ENCODE measurements around the gene GBP1.
"Not testable (repeated sequence)": the region's sequence is repeated elsewhere in the genome, so short reads cannot be mapped to it uniquely, and the experiment has no call there.

GBP1 gene

DNA sequence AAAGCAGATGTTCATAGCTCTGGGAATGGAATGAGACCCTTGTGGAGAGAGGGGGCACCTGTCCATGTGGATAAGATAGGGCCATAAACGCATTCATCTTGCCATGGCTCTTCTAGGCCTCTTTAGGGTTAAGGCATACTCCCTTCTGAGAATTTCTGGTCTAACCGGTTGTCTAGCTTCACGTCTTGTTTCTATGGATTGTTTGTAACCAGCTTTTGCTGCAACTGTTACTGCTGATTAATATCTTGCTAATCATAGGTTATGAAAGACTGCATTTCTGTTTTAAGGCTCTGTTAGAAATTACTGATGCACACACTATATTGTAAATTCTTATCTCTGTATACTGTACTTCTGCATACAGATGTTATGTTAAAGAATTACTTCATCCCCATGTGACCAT lies 46.7 kb downstream of the GBP1 start:
- not testable (repeated sequence) for DNase-seq (ENCODE audit: low read depth, low spot score)

DNA sequence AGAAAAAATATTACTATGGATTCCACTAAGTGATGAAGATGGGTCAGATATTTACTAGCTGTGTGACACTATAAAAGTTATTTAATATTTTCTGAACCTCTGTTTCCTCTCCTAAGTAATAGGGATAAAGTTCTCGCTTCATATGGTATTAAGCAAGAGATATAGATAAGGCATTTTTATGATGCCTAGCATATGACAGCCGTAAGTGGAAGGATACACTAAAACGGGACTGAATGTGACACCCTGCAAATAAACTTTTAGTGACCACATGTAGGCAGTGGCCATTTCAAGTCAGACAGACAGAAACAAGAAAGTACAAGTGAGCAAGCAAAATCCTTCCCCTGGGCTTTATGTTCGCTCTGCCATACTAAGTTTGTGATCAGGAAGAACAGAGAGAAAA lies 56.5 kb downstream of the GBP1 start:
- DNase-seq (ENCODE audit: low read depth, low spot score): no peak

- no peak for DNase-seq (ENCODE audit: low read depth, low spot score)
Observed at GRCh38 chr1:89005286-89006151, 59.5 kb downstream of the GBP1 start.

Measured in smooth muscle cell of the brain vasculature (primary cell).